HG02884 (cell line): Measurements from ENCODE around the gene ARHGAP11A.

Experiments used
- ATAC-seq: cut with Tn5 transposase; IDR thresholded peaks from one replicate; pipeline ENCODE4 v1.9.1; 2021; ENCODE audit warnings: mild to moderate bottlenecking, moderate library complexity; ENCODE audit not compliant: unreplicated experiment

Gene ARHGAP11A

GRCh38 chr15:32656496-32656895, 41.2 kb downstream of the ARHGAP11A start:
- ATAC-seq: no peak

DNA sequence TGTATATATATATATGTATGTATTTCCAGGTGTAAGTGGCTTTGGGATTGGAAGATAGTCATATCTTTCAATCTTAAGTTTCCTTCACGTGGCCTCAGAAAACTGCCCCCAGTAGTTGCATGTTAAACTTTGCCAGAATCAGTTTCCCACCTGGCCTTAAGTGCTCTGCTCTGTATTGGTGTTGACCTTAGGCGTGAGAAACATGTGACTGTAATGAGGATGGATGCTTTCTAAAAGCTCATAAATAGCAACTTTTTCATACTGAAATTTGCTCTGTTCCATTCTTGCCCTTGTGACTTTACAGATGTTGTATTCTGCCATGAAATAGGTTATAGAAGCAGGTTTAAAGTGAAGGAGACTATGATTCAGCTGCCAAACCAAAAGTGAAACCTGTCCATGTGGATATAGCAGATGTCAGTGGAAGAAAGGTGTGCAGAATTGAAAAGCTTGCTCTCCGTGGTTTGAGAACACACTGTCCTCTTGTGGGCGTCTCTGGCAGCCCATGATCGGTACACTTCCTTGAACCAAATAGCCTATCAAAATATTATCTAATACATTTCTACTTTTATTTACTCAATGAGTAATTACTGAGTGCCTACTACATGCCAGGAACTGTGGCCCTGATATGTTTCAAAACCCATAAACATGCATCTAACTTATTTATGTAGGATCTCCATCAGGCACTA, 42.0 kb downstream of the ARHGAP11A start:
- ATAC-seq: peak; percentile 55

- ATAC-seq: no peak
Measured at GRCh38 chr15:32657941-32658340, 42.6 kb downstream of the ARHGAP11A start.

- no peak for ATAC-seq
Measured at GRCh38 chr15:32659340-32660155, 44.2 kb downstream of the ARHGAP11A start.

GRCh38 chr15:32663671-32664070, 48.4 kb downstream of the ARHGAP11A start:
- ATAC-seq: no peak

- ATAC-seq: no peak
Measured at GRCh38 chr15:32664796-32665195, 49.5 kb downstream of the ARHGAP11A start.

- no peak for ATAC-seq
Measured at GRCh38 chr15:32667321-32667720, 52.0 kb downstream of the ARHGAP11A start.

- ATAC-seq: no peak
Measured at GRCh38 chr15:32668942-32669341, 53.6 kb downstream of the ARHGAP11A start.

GRCh38 chr15:32669896-32670611, 54.8 kb downstream of the ARHGAP11A start:
- no peak for ATAC-seq

- no peak for ATAC-seq
Measured at GRCh38 chr15:32670623-32671022, 55.3 kb downstream of the ARHGAP11A start.

GRCh38 chr15:32671339-32672325, 56.3 kb downstream of the ARHGAP11A start:
- no peak for ATAC-seq

DNA sequence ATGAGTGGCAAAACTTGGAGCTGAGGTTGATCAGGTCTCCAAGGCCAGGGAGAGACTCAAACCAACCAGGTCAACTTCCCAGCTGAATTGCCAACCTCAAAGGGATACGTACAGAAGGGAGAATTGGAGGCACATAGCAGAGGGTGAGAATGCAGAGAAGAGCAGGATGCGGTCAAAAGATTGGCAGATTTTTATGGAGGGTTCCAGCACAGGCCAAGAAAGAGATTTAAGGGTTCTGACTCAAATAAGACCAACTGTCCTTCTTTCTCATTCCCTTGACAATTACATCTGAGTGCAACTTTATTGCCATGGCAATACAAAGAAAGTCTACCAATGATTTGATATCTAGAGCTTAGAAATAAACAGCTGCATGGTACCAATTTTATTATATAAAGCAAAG, 59.4 kb downstream of the ARHGAP11A start:
- no peak for ATAC-seq

GRCh38 chr15:32675466-32675865, 60.2 kb downstream of the ARHGAP11A start:
- ATAC-seq: no peak

DNA sequence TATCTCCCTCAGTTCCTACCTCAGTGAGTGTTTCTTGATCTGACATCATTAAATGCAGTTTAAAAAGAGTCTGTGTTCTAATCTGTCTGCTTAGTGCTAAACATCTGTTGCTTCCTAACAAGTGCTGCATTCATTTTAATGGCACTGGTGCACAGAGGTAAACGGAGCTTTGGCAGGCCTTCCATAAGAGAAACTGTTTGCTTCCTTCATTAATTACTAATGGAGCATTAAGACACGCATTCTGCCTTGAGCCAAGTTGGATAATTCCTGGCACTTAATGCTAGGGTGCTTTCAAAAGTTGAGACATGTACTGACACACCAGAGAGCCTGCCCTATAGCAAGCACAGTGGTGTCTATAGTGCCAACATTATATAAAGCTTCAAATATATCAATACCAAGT, 60.9 kb downstream of the ARHGAP11A start:
- no peak for ATAC-seq

- no peak for ATAC-seq
Measured at GRCh38 chr15:32677238-32677750, 62.0 kb downstream of the ARHGAP11A start.

DNA sequence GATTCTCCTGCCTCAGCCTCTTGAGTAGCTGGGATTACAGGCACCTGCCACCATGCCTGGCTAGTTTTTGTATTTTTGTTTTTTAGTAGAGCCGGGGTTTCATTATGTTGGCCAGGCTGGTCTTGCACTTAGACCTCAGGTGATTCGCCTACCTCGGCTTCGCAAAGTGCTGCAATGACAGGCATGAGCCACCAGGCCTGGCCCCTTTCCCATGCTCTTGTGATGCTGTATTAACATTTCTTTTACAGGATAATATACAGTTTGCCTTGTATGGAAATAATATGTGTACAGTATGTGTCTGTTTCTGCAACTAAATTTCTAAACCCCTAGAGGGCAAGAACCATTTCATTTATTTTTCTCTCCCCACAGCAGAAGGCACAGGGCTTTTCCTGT, 64.0 kb downstream of the ARHGAP11A start:
- no peak for ATAC-seq

- ATAC-seq: no peak
Measured at GRCh38 chr15:32682569-32682968, 67.3 kb downstream of the ARHGAP11A start.

- ATAC-seq: no peak
Measured at GRCh38 chr15:32682977-32683630, 67.8 kb downstream of the ARHGAP11A start.

GRCh38 chr15:32683906-32684584, 68.7 kb downstream of the ARHGAP11A start:
- no peak for ATAC-seq
